ENCODE data around the gene TAAR9. TPM values are rescaled to one million over a fixed set of nuclear protein-coding genes. Genes with fewer than 3 reads are reported as not detected.

TAAR9 gene
- total and polyA plus RNA-seq, 2 donors from 2014 or later: not detected

GRCh38 chr6:132566404-132566803 lies 28.3 kb downstream of the TAAR9 start:
- Histone ChIP-seq H3K27ac (ENCODE audit: low read depth in 2 of 2, low read length in 2 of 2) (no peak overlapping the region), H3K36me3 (ENCODE audit: control insufficient read depth in 2 of 3, insufficient read depth in 3 of 3, low read length in 3 of 3) (no peaks in the 10 kb centered on the region), H3K9me3 (ENCODE audit: control insufficient read depth in 2 of 3, insufficient read depth in 1 of 3, low read length in 3 of 3) (no peaks in the 10 kb centered on the region), H3K4me3 (ENCODE audit: low read length in 3 of 3) (no peak overlapping the region), H3K4me1 (ENCODE audit: control insufficient read depth in 2 of 3, insufficient read depth in 2 of 3, low read depth in 1 of 3, low read length in 3 of 3) (no peaks in the 10 kb centered on the region), H3K9ac (ENCODE audit: low read length in 3 of 3) (no peak overlapping the region), H3K27me3 (ENCODE audit: control insufficient read depth, insufficient read depth, low read length) (no peaks in the 10 kb centered on the region)
- DNase-seq: no peak
- TF ChIP-seq, protein P1, sequence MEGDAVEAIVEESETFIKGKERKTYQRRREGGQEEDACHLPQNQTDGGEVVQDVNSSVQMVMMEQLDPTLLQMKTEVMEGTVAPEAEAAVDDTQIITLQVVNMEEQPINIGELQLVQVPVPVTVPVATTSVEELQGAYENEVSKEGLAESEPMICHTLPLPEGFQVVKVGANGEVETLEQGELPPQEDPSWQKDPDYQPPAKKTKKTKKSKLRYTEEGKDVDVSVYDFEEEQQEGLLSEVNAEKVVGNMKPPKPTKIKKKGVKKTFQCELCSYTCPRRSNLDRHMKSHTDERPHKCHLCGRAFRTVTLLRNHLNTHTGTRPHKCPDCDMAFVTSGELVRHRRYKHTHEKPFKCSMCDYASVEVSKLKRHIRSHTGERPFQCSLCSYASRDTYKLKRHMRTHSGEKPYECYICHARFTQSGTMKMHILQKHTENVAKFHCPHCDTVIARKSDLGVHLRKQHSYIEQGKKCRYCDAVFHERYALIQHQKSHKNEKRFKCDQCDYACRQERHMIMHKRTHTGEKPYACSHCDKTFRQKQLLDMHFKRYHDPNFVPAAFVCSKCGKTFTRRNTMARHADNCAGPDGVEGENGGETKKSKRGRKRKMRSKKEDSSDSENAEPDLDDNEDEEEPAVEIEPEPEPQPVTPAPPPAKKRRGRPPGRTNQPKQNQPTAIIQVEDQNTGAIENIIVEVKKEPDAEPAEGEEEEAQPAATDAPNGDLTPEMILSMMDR (IDR thresholded peaks at IDR 0.05; ENCODE audit: borderline replicate concordance, extremely low read depth, insufficient read depth): no peak
- intact Hi-C loops (cut with DNase I): no loop called here
- no peak for FAIRE-seq

DNA sequence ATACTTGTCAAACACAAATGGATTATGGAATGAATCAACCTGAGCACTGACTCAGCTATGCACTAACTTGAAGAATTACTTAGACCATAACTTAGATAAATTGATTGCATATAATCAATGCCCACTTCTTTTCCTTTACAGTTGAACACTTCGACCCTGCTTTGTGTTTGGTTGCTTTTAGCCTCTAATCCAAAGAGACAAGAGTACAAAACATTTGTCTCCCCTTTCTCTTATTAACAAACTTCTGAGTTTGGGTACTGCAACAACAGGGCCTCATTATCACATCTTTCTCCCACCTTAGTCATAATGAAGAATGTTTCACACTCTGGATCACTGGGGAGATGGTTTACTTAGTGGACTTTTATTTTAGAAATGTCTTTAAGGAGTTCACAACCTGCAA lies 29.5 kb downstream of the TAAR9 start:
- H3K36me3 ChIP-seq (ENCODE audit: control insufficient read depth in 2 of 3, insufficient read depth in 3 of 3, low read length in 3 of 3): no peaks in the 10 kb centered on the region
- DNase-seq (no peak), FAIRE-seq (no peak)
- H3K4me3 ChIP-seq (ENCODE audit: low read length in 3 of 3): no peak overlapping the region
- H3K9me3 ChIP-seq (ENCODE audit: control insufficient read depth in 2 of 3, insufficient read depth in 1 of 3, low read length in 3 of 3): no peaks in the 10 kb centered on the region
- no peak overlapping the region for H3K27ac ChIP-seq (ENCODE audit: low read depth in 2 of 2, low read length in 2 of 2)
- no peaks in the 10 kb centered on the region for H3K27me3 ChIP-seq (ENCODE audit: control insufficient read depth, insufficient read depth, low read length)
- TF ChIP-seq, protein P1 (IDR thresholded peaks at IDR 0.05; ENCODE audit: borderline replicate concordance, extremely low read depth, insufficient read depth): no peak
- no peaks in the 10 kb centered on the region for H3K4me1 ChIP-seq (ENCODE audit: control insufficient read depth in 2 of 3, insufficient read depth in 2 of 3, low read depth in 1 of 3, low read length in 3 of 3)
- no peak overlapping the region for H3K9ac ChIP-seq (ENCODE audit: low read length in 3 of 3)
- intact Hi-C loops (cut with DNase I): no loop called here

DNA sequence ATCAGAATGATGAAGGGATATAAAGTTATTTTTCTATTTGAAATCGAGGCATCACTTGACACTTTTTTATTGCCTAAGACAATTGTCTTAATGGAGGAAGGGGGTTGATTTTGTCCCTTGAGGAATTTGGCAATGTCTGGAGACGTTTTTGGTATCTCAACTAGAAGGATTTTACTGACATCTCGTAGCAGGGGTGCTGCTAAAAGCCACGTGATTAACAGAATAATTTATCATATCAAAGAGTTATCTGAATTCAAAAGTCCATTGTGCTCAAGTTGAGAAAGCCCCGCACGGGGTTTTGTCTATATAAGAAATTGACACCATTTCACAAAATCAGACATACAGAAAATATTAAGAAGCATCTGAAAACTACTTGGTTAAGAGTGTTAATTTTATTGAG lies 30.5 kb downstream of the TAAR9 start:
- Histone ChIP-seq H3K4me3 (ENCODE audit: low read length in 3 of 3) (no peak overlapping the region), H3K27ac (ENCODE audit: low read depth in 2 of 2, low read length in 2 of 2) (no peak overlapping the region), H3K27me3 (ENCODE audit: control insufficient read depth, insufficient read depth, low read length) (no peaks in the 10 kb centered on the region), H3K9ac (ENCODE audit: low read length in 3 of 3) (no peak overlapping the region), H3K9me3 (ENCODE audit: control insufficient read depth in 2 of 3, insufficient read depth in 1 of 3, low read length in 3 of 3) (no peaks in the 10 kb centered on the region), H3K4me1 (ENCODE audit: control insufficient read depth in 2 of 3, insufficient read depth in 2 of 3, low read depth in 1 of 3, low read length in 3 of 3) (no peaks in the 10 kb centered on the region), H3K36me3 (ENCODE audit: control insufficient read depth in 2 of 3, insufficient read depth in 3 of 3, low read length in 3 of 3) (no peaks in the 10 kb centered on the region)
- FAIRE-seq: no peak
- no peak for DNase-seq
- TF ChIP-seq, protein P1 (IDR thresholded peaks at IDR 0.05; ENCODE audit: borderline replicate concordance, extremely low read depth, insufficient read depth): no peak
- intact Hi-C loops (cut with DNase I): no loop called here

DNA sequence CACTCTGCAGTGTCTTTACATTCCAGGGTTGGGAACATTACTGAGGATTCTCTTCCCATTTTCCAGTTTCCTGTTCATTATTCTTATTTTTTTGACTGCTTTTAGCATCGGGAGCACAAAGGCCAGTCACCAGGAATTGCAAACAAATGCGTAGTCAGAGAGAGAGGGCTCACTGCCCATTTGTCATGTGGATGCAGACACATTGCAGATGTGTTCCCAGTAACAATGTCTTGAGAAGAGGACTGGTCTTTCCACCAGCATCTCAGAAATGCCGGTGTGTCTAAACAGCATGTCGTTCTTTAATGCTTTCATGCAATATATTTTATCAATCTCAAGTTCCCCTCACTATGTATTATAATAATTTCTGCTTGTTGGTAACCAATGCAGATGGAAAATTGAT lies 31.1 kb downstream of the TAAR9 start:
- H3K4me1 ChIP-seq (ENCODE audit: control insufficient read depth in 2 of 3, insufficient read depth in 2 of 3, low read depth in 1 of 3, low read length in 3 of 3): no peaks in the 10 kb centered on the region
- DNase-seq: peak in 2 of 5 donors; percentile 8 to 32
- no peaks in the 10 kb centered on the region for H3K9me3 ChIP-seq (ENCODE audit: control insufficient read depth in 2 of 3, insufficient read depth in 1 of 3, low read length in 3 of 3)
- H3K27ac ChIP-seq (ENCODE audit: low read depth in 2 of 2, low read length in 2 of 2): no peak overlapping the region
- H3K9ac ChIP-seq (ENCODE audit: low read length in 3 of 3): no peak overlapping the region
- H3K4me3 ChIP-seq (ENCODE audit: low read length in 3 of 3): no peak overlapping the region
- intact Hi-C loops (cut with DNase I): no loop called here
- no peak for FAIRE-seq
- H3K27me3 ChIP-seq (ENCODE audit: control insufficient read depth, insufficient read depth, low read length): no peaks in the 10 kb centered on the region
- TF ChIP-seq, protein P1 (IDR thresholded peaks at IDR 0.05; ENCODE audit: borderline replicate concordance, extremely low read depth, insufficient read depth): no peak
- H3K36me3 ChIP-seq (ENCODE audit: control insufficient read depth in 2 of 3, insufficient read depth in 3 of 3, low read length in 3 of 3): no peaks in the 10 kb centered on the region

Data from kidney (tissue), 14 donors.